HG03469 (cell line): ENCODE data around the gene LRRC42.
"Not testable (repeated sequence)": the region's sequence is repeated elsewhere in the genome, so short reads cannot be mapped to it uniquely, and the experiment has no call there.

Experiments
- ATAC-seq: cut with Tn5 transposase; IDR thresholded peaks from one replicate; pipeline ENCODE4 v1.9.1; 2021; ENCODE audit warnings: mild to moderate bottlenecking, moderate library complexity, moderate number of reproducible peaks; ENCODE audit not compliant: unreplicated experiment

The LRRC42 gene

DNA sequence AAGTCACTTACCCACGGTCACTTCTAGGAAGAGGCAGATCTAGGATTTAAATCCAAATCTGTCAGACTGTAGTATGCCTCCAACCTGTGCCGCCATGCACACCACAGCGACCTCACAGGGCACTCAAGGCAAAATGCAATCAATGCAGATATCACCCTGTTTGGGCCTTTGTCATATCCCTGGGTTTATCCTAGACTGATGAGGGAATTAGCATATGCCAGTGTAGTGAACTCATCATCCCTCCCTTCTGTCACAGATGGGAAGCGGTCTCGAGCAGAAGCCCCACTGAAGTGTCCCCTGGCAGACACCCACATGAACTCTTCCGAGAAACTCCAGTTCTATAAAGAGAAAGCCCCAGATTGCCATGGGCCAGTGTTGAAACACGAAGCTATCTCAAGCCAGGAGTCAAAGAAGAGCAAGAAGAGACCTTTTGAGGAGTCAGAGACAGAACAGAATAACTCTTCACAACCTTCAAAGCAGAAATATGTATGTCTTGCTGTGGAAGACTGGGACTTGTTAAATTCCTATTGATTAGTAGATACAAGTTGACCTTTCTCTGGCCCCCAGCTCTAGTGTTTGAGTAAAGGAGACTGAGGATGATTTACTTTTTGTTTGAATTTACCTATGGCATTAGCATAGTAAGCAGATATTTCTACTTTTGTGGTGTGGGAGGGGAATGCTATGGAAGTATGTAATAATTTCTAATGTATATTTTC is 21.4 kb downstream of the LRRC42 start:
- ATAC-seq = no peak

DNA sequence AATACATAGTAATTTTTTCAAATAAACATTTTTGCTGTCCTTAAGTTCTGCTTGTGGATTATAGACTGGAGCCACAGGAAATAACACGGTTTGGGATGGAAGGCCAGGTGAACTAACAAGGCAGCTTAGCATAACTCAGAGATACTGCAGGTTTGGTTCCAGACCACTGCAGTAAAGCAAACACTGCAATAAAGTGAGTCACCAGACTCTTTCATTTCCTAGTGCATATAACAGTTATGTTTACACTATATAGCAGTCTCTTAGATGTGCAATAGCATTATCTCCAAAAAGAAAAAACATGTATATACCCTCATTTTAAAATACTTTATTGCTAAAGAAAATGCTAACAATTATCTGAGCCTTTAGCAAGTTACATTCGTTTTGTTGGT is 22.0 kb downstream of the LRRC42 start:
- ATAC-seq = no peak

DNA sequence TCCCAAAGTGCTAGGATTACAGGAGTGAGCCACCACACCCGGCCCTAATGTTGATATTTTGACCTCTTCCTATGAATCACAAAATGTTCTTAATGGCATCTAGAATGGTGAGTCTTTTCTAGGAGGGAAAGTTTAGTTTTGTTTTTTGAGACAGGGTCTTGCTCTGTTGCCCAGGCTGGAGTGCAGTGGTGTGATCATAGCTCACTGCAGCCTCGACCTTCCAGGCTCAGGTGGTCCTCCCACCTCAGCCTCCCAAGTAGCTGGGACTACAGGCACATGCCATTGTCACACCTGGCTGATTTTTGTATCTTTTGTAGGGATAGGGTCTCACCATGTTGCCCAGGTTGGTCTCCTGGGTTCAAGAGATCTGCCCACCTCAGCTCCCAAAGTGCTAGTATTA is 23.2 kb downstream of the LRRC42 start:
- ATAC-seq = not testable (repeated sequence)

DNA sequence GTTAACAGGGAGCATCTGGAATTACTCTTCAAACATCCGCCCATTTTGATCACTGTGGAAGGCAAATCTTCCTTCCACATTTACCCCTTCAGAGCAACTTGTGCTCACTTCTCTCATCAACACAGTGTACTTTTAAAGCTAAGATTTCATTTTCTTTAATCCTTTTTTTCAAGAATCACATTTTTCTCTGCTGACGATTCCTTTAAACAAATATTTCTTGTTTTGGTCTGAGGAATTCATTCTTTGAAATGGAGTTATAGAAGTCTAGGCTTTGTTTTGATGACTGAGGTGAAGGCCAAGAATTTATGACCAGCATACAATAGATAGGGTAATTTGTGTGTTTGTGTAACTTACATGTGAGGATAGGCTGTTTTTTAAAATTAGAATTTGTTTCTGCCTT is 25.6 kb downstream of the LRRC42 start:
- no peak for ATAC-seq

DNA sequence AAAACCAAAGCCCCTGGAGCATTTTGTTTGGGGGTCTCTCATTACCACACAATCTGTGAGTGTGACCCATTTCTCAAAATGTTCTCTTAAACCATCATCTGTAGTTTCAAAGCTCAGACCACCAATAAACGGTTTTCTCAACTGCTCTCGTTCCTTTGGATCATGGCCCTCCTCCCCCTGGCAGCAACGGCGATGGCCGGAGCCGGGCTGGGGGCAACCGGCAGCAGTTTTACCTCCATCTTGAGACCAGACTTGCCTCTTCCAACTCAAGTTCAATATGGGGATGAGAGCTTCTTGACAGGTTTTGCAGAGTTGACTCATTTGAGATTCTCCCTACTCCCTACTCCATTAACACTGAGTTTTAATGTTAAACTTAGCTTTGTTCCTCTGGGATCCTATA is 29.7 kb downstream of the LRRC42 start:
- ATAC-seq = no peak

DNA sequence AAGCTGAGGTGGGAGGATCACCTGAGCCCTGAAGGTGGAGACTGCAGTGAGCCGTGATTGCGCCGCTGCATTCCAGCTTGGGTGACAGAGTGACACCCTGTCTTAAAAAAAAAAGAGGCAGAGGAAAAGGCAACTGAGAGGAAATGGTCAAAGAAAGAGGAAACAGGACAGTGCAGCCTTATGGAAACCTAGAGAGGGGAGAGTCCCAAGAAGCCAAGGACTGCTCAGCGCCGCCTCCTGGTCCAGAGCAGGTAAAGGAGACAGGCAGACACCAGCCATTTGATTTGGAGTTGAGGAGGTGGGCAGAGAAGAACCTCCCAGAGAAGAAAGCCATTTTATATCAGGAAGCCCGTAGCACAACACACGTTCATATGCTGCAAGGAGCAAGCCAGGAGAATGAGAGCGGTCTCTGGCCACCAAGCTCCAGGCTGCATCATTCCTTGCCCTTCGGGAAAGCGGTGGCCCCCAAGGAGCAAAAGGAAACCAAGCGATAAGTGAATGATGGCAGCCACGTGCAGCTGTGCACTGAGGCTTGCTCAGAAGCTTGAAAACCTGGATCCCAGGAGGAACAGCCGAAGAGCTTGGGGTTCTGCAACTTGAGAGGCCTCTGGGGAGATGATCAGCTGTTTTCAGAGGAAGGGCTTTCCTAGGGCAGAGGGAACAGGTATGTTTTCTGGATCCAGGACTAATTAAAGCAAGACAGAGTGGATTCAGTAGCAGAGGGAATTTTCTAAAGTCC is 33.7 kb downstream of the LRRC42 start:
- no peak for ATAC-seq

DNA sequence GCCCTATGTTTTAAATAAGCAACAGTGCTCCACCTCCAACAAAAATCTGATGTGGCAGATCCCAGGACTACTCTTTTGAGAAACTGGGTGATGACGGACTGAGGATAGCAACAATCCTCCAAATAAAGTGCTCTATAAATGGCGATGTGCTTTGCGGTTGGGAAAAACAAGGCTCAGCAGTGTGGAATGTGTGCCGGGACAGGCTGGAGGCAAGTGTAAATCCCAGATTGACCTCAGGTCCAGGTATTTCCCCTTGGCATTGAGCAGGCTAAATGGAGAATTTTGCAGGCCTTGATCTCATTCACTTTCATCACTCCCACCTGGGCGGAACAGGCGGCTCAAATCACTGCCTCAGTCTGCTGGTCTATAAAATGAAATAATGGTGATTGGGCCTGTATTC is 35.1 kb downstream of the LRRC42 start:
- ATAC-seq = no peak

DNA sequence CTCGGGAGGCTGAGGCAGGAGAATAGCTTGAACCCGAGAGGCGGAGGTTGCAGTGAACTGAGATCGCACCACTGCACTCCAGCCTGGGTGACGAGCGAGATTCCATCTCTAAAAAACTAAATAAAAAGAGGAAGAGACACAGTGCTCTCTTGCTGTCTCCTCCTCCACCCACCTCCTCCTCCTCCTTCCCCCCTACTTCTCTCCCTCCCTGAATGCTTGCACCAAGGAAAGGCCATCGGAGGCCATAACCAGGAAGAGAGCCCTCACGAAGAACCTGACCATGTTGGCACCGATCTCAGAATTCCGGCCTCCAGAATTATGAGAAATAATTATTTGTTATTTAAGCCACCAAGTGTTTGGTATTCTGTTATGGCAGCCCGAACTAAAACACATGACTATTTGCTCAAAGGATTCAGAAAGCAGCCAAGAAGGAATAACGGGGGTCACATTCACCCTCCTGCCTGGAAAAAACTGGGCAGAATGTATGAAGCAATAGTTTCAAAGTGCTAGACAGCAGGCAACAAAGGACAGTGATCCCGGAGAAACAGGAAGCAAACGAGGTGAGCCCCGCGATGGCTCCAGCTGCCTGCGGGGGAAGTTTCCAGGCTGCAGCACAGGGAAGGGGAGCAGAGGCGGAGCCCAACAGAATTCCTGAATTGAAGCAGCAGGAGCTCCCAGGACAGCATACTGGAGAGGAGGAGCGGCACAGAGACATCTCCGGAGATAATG is 36.0 kb downstream of the LRRC42 start:
- ATAC-seq = no peak

DNA sequence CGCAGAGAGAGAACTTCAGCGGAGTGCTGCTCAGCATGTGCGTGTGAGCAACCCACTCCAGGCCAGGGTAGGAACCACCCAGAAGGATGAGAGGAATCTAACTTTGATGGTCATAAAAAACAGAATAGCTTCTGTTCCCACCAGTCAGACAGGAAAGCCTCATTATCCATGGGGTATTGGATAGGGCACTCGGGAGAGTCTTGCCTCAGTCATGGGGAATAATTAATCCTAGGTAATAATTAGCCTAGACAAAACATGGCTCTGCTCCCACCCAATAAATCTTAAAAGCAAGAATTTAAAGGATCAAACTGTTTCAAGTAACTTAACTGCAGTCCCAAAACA is 36.6 kb downstream of the LRRC42 start:
- ATAC-seq = no peak

DNA sequence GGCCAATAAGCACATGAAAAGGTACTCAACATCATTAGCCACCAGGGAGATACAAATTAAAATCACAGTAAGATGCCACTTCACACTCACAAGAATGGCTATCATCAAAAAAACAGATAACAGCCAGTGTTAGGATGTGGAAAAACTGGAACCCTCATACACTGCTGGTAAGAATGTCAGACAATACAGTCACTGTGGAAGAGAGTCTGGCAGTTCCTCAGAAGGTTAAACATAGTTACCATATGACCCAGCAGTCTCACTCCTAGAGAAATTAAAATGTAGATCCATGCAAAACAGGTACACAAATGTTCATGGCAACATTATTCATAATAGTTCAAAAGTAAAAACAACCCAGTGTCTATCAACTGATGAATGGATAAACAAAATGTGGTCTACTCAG is 38.6 kb downstream of the LRRC42 start:
- no peak for ATAC-seq

DNA sequence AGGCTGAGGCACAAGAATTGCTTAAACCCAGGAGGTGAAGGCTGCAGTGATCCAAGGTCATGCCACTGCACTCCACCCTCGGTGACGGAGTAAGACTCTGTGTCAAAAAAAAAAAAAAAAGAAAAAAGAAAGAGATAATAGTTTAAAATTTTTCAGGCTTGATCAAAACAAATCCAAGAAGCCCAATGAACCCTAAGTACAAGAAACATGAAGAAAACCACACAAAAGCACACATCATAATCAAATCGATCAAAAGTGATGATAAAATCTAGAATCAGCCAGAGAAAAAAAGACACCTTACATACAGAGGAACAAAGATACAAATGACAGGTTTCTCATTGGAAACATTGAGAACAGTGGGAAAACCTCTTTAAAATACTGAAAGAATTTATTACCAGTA is 40.3 kb downstream of the LRRC42 start:
- ATAC-seq = no peak

DNA sequence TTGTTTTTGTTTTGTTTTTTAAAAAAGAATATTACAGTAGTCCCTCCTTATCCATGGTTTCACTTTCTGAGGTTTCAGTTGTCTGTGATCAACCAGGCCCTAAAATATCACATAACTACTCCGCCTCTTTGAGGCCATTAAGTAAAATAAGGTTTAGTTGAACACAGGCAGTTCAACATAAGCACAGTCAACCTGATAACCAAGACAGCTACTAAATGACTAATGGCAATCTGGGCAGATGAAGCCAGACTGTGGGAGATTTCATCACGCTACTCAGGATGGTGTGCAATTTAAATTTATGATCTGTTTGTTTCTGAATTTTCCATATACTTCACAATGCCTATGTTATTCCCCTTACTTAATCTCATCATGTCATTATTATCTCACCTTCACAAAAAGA is 41.7 kb downstream of the LRRC42 start:
- ATAC-seq = no peak

DNA sequence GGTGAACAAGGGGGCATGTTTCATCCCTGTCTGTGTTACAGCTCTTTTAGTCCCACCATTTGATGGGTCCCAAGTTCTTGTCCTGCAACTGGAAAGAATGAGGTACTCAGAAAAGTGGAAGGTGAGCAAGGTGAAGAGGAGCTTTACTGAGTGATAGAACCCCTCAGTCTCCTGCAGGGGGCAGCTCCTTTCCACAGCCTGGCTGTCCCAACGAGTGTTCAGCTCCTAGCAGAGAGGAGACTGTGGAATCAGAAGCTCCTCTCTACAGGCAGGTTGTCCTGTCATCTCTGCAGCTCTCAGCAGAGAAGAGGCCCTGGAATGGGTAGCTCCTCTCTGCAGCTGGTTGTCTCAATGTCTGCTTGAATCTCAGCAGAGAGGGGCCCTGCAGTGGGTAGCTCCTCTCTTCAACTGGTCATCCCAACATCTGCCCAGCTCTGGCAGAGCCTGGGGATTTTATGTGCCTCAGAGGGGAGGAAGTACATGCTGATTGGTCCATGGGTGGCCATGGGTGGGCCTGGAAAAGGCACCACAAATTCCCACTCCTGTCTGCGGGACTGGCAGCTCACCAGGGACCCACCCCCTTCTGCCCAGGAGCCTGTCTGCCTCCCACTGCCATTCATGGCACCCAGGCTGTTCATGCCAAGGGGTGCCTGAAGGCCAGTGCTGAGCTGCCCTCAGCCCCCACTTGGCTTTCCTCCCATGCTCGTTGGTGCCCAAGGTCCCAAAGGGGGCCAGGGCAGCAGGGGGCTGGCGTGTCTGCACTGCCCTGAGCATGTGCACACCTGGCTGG is 46.1 kb downstream of the LRRC42 start:
- ATAC-seq = no peak

DNA sequence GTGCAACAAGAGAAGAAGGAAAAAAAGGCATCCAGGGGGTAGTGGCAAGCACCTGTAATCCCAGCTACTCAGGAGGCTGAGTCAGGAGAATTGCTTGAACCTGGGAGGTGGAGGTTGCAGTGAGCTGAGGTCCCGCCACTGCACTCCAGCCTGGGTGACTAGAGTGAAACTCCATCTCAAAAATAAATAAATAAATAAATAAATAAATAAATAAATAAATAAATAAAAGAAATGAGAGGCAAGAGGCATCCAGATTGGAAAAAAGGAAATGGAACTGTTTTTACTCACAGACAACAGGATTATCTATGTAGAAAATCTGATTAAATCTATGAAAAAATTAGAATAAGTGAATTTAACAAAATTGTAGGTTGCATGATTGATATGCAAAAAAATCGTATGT is 48.4 kb downstream of the LRRC42 start:
- ATAC-seq = not testable (repeated sequence)

DNA sequence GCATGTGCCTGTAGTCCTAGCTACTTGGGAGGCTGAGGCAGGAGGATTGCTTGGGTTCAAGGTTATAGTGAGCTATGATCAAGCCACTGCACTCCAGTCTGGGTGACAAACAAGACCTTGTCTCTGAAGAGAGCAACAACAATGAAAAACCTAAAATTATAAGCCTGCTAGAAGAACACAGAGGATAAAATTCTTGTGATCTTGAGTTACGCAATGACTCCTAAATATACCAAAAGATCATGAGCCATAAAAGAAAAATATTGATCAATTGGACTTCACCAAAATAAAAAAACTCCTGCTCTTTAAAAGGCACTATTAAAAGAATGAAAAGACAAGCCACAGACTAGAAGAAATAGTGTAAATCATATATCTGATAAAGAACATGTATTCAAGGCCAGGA is 49.5 kb downstream of the LRRC42 start:
- ATAC-seq = no peak

DNA sequence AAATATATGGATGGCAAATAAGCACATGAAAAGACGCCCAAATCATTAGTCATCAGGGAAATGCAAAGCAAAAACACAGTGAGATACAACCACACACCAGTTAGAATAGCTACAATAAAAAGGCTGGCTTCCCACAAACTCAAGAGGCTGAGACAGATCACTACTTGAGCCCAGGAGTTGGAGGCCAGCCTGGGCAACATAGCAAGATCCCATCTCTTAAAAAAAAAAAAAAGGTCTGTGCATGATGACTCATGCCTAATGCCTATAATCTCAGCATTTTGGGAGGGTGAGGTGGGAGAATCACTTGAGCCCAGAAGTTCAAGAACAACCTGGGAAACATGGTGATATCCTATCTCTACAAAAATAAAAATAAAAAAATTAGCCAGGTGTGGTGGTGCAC is 52.1 kb downstream of the LRRC42 start:
- no peak for ATAC-seq

DNA sequence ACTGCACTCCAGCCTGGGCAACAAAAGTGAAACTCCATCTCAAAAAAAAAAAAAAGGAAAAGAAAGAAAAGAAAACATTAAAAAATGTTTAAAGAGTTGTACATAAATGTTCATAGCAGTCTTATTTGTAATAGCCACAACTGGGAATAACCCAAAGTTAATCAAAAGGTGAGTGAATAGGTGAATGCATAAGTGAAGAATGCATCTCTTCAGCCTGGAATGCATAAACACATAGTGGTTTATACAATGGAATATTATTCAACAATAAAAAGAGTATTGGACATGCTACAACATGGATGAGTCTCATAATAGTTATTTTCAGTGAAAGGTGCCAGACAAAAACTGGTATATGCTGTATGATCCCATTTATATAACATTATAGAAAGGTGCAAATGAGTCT is 53.8 kb downstream of the LRRC42 start:
- ATAC-seq = no peak

DNA sequence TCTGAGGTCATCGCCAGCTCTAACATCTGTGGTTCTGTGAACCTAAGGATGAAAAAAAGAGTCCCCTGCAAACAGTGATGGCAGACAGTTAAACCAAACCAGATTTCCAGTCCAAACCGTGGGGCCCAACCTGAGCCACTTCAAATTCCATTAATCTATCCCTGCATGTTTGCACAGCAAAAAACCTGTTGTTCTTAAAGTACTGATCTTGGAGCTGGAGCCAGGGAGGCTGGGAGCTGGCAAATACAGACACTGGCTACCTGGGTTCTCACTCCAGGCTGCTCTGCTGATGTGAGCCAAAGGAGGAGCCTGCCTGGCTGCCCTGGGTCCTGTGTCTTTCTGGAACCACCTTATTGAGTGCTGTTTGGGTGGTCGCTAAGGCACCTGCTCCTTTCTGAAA is 55.4 kb downstream of the LRRC42 start:
- ATAC-seq = no peak

DNA sequence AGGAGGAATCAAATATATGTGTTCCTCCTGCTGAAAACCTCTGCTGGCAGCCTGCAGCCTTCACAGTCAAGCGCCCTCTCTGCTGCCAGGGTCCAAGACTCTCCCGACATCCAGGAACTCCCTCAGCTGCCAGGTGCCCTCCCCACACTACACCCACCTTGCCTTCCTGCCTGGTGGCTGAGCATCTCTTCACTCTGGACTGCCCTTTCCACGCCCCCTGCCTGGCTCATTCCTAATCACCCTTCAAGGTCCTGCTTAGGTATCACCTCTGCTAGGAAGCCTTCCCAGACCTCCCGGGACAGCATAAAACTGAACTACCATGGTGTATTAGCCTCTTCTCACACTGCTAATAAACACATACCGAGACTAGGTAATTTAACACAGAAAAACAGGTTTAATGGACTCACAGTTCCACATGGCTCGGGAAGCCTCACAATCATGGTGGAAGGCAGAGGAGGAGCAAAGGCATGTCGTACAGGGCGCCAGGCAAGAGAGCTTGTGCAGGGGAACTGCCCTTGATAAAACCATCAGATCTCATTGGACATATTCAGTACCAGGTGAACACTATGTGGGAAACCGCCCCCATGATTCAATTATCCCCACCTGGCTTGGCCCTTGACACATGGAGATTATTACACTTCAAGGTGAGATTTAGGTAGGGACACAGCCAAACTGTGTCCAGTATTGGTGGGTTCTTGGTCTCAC is 56.5 kb downstream of the LRRC42 start:
- no peak for ATAC-seq

DNA sequence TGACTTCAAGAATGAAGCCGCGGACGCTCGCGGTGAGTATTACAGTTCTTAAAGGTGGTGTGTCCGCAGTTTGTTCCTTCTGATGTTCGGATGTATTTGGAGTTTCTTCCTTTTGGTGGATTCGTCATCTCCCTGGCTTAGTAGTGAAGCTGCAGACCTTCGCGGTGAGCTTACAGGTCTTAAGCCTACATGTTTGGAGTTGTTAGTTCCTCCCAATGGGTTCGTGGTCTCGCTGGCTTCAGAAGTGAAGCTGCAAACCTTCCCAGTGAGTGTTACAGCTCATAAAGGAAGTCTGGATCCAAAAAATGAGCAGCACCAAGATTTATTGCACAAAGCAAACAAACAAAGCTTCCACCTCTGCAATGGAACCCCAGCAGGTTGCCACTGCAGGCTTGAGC is 57.1 kb downstream of the LRRC42 start:
- no peak for ATAC-seq
